Activated CD4-positive, alpha-beta T cell treated with anti-CD3 and anti-CD28 coated beads, Interleukin-2, amount 50 U/mL, for 4 hours (primary cell): Measurements from ENCODE around the gene RGS2.

Experiments
- DNase-seq, 2 experiments: peaks; one replicate each; pipeline ENCODE4 v3.0.0-alpha.2; 2020

RGS2 gene, protein sequence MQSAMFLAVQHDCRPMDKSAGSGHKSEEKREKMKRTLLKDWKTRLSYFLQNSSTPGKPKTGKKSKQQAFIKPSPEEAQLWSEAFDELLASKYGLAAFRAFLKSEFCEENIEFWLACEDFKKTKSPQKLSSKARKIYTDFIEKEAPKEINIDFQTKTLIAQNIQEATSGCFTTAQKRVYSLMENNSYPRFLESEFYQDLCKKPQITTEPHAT

DNA sequence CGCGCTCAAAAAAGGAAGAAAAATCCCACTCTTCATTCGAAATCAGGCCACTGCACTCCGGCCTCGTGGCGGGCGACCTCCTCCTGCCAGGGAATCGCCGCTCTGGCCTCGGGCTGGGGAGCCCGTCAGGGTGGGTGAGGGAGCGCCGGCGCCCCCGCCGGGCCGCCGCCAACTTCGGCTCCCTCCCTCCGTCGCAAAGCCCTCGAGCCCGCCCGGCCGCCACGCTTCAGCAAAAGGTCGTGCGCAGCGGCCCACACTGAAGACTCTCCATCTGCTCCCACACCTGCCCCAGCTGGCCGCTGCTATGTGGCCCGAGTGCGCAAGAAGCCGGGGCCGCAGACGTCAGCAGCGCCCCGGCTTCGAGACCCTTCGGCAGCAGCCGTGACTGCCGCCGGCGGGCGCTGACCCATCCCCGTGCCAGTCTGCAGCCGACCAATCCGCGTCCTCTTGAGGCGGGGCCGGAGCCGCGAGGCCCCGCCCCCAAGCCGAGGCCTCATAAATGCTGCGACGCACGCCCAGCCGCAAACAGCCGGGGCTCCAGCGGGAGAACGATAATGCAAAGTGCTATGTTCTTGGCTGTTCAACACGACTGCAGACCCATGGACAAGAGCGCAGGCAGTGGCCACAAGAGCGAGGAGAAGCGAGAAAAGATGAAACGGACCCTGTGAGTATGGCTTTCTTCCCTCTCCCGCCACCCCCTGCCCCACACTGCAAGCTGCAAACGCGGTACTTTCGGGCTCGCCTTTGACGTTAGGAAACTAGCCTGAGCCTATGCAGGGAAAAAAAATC is at the start of gene RGS2:
Gene RGS2, plus strand, starts transcription at position 522 of the 789 bp plus-strand sequence. Its CDS starts 33 bp downstream, at position 555.
- DNase-seq: peak; percentile 76 to 81

DNA sequence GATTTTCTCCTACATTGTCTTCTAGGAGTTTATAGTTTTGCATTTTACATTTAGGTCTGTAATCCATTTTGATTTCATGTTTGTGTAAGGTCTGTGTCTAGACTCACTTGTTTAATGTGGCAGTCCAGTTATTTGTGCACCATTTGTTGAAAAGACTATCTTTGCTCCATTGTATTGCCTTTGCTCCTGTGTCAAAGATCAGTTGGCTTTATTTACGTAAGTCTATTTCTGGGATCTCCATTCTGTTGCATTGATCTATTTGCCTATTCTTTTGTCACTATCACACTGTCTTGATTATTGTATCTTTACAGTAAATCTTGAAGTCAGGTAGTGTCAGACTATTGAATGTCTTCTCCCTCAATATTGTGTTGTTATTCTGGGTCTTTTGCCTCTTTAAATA is 49.7 kb upstream of the RGS2 start:
- no peak for DNase-seq

DNA sequence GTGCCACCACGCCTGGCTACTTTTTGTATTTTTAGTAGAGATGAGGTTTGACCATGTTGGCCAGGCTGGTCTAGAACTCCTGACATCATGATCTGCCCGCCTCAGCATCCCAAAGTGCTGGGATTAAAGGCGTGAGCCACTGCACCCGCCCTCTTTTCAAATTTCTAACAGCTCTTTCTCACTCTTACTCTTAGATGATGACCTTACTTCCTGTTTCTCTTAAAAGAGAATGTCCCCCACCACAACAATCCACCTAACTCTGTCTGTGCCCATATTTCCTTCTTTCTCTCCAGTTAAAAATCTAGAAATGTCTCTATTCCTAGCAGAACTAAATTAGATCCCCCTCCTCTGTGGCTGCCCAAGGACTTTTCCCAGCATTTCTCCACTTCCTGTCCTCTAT is 46.6 kb upstream of the RGS2 start:
- DNase-seq: no peak

DNA sequence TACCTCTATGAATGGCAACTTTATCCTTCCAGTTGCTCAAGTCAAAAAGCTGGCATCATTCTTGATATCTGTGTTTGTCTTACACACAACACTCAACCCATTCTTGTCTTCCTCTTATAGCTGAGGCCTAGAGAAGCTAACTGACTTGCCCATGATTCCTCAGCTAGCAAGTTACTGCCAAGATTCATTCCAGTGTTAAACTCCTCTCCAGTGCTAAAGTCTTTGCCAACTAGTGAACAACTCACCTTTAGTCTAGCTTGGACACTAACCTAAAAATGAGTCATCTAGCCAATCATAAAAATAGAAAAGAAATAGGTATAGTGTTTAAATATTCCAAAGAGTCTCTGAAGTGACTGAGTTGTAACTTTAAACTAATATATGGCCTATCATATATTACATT is 45.6 kb upstream of the RGS2 start:
- DNase-seq: no peak

DNA sequence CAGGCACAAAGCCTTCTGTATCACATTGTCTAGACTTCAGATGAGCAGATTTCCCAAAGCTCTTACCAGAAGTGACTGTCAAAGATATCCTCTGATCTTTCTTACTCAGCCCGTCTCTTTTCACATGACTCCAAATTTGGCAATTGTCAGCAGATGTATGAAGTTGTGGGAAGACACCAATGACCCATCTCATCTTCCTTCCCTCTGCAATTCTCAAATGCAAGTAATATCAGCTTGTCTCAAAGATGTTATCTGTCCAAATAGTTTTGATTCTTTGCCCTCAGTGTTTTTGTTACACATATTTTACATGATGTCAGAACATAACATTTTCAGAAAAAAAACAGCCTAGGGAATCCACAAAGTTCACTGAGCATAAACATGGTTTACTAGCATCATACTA is 45.1 kb upstream of the RGS2 start:
- no peak for DNase-seq

DNA sequence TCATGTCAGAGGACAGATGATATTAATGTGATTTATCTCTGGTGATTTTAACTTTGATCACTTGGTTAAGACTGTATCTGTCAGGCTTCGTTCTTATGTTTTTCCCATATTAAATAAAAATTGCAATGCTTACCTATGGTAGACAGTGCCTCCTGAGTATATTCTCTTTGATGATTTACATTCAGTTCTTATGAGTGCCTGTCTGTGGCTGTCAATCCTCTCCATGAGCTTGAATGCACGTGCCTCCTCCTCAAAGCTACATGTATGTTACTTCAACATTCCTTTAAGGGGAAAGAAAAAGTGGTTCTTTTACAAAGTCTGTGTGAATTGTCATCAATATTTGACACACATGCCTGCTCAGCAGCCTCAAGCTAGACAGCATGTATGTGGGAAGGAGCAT is 44.2 kb upstream of the RGS2 start:
- DNase-seq: no peak

DNA sequence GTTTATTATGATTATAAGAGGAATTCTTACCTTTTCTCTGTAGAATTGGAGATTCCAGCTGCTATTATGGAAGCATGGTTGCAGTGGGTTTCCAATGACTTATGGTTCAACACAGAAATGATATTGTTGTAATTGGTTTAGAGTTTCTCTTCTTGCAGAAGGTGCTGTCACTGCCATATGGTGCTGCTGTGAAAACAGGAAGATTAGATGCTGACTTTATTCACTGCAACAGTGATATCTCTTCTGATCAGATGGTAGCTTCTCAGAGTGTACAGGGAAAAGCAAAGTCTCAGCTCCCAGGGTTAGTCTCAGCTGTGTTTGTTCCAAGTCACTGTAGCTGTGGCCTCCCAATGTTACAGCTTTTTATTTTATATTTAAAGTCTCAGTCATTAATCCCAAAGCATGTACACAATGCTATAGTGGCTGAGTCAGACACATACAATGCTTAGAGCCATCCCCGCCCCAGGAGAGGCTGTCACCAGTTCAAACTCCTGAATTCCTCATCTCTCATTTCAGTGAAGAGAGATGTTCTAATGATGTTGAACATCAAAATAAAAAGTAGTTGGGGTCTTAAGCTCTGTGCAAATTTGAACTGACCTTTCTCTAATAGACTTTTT is 42.7 kb upstream of the RGS2 start:
- no peak for DNase-seq

DNA sequence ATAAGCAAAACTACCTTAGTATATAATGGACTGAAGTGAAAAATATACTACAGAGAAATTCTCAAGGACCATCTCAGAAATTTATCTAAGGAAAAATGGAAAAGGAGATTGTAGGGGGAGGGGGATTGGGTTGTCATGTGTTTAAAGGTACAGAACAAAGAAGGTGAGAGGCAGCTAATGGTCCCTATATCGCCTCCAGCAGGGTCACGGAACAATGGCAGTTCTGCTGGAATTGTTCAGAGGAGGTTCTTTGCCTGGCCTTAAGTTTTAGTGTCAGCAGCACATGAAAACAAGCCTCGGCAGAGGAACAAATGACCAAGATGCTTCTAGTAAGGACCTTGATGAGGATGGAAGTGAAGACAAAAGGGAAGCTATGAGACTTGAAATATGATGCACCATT is 42.0 kb upstream of the RGS2 start:
- no peak for DNase-seq

DNA sequence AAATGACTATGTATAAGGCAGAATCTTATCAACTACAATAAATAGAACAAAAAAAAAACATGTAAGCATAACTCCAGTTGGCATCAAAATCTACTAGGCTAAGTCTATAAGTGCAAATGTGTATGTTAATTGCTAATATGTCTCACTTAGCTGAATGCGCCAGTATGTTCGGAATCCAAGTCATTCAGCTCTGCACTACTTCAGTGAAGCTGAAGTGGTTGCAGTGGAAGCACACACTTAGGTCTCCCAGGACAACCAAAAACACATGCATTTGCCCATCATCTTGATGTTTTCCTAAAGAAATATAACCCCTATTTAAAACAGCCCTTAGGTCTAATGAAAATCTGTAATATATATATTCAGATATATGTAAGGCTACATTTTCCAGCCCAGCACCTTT is 41.0 kb upstream of the RGS2 start:
- no peak for DNase-seq

DNA sequence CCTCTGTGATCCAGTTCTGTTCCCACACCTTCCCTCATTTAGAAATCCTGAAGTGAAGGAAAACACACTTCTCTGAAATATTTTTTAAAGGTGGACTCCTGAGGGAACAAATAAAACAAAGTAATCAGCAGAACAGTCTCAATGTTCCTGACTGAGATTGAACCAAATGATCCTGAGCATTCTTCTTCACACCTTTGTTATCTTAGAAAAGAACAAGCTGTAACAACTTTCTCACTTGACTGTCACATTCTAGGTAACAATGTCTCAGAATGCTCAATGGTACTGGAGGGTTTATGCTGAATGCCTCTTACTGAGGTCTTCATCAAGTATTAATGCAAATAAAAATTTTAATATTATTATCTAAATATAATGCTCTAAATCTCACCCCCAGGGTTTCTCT is 40.4 kb upstream of the RGS2 start:
- no peak for DNase-seq

DNA sequence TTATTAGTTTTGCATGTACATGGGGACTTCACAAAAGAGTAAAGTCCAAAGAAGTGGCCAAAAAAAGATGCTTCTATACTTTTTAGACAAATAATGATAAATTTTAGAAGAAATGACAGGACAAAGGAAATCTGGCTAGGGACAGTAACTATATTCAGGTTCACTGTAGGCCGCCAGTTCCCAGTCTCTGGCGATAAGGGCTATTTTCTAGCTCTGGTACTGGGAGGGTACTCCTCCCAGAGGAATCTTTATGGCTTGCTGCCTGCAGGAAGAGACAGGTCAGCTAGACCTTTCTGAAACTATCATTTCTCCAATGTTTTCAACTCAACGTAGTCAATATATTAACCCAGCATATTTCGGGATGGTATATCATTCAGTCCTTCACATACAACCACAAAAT is 37.5 kb upstream of the RGS2 start:
- DNase-seq: no peak

DNA sequence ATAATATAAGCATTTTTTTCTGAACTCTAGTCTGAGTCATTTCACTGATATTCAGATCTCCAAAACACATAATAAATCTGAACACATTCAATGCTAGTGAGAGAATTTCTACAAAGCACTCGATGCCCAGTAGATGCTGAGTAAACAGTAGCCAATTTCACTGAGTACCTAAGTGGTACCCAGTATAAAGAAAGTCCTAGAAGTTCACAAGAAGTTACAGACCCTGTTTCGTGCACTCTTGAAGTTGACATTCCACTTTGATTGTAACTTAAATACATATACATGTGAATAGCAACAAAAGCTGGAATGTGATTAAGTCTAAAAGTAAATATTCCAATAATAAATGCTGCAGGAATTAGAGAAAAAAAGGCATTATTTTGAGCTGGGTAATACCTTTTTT is 33.2 kb upstream of the RGS2 start:
- DNase-seq: no peak

DNA sequence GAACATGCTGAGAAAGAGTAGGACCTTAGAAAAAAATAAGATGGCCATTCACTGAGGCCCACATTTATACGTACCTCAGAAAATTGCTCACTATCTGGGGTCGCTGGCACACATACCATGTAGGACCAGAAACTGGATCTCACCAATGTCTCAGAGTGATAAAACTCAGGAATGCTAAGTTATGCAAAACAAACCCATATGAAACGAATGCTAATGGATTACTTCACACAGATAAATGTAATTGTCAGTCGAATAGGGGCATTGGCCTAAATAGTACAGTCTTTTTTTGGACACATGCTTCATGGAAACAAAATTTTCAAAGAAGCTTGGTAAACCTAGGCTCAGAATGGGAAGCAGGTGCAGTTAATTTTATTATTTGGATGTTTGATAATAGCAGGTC is 32.6 kb upstream of the RGS2 start:
- no peak for DNase-seq

DNA sequence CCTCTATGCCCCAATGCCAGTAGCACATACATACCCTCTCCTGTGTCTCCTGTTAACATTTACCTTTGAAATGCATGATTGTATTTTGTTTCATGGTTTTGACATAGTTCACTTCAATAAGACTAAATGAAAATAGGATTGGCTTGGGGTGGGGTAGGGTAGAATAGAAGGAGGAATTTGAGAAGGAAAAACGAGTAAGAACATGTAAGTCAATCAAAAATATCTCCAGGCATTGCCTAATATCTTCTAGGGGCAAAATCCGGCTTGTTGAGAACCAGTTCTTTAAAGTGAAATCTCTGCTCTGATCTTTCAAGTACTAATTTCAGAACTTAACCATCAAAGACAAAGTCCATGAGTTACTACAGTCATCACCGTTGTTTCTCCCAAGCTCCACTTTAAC is 31.8 kb upstream of the RGS2 start:
- DNase-seq: no peak

DNA sequence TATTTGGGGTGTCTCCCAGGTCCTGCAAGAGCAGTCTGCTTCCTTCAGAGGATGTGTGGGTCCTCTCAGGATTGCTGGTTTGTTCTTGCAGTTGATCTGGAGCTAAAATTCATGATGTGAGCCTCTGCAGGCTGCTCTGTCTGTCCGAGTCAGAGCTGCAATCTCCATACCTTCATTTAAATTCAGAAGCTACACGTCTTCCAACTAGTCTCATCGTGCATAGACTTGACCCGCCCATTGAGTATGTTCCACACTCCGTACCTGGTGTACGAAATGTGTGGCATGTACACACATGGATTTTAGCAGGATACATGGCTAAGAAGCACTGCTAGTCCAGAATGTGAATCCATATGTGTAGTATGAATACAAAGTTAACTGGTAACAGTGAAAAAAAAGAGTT is 25.0 kb upstream of the RGS2 start:
- no peak for DNase-seq

DNA sequence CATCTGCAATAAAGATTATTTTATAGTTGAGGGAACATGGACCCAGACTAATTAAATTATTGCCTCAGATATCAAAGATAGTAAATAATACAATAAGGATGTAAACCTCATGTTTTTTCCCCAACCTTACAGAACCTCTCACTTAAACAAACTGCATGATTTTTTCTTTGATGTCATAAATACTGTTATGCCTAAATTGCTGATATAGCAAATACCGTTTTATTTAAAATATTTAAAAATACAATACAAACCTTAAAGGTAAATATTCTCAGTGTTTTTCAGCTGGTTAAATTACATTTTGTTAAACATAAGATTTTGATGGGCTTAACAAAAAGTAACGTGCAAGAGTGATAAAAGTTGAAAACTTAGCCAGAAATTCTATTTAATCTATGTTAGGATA is 24.4 kb upstream of the RGS2 start:
- DNase-seq: no peak

DNA sequence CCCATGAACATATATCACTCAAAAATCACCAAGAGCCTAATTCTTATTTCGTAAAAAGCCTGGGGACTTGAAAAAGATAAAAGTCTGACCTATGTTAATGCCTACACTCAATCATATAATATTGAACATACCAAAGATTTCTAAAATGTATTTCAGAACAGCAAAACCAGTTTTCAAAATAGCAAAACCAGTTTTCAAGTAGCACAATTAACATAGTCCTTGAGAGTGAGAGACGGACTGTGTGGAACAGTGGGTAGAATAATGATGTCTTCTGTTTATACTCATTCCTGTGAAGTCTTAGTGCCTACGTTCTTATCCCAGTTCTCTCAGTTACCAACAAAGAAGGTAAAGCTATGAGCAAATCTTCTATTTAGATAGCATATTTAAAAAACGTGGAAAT is 22.3 kb upstream of the RGS2 start:
- DNase-seq: no peak

DNA sequence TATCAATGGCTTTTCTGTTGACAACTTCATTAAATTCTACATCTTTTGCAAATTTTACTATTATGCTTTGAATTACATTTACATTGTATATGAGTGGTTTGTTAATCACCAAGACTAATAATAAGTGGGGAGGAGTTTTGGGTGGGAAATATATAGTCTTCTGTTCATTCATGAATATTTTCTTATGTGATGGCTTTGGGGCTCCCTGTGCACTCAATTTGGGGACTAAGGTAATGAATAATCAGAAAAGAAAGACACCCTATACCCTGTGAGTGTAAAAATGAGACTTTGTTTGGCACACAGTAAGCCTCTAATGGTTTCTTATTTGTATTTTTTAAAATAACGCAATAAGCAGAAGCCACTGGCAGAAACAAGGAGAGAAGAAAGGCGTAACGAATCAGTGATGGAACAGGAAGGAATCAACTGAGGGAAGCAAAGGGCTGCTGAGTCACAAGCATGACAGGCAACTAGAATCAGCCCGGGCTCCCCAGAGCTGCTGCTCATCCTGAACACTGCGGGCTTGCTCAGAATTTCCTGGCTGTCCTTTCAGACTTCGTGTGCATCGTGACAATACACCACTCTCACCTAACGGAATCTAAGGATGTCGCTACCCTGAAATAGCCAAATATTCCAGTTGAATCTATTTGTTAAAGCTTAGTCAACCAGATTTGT is 20.8 kb upstream of the RGS2 start:
- DNase-seq: no peak

DNA sequence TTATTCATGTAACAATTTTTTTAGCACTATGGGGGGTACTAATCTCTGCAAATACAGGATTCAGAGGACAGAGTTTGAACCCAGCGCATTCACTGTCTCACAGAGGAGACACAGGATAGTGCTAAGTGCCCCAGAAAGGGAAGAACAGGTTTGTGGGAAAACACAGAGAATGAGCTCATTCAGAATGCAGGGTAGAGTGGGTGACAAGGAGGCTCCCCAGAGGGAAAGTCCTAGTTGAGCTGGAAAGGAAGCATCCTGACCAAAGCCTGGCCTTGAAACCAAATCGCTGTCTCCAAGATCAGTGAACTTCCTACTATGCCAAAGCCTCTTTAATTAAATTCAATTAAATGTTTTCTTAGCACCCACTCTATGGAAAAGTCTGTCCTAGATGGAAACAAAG is 19.0 kb upstream of the RGS2 start:
- DNase-seq: no peak

DNA sequence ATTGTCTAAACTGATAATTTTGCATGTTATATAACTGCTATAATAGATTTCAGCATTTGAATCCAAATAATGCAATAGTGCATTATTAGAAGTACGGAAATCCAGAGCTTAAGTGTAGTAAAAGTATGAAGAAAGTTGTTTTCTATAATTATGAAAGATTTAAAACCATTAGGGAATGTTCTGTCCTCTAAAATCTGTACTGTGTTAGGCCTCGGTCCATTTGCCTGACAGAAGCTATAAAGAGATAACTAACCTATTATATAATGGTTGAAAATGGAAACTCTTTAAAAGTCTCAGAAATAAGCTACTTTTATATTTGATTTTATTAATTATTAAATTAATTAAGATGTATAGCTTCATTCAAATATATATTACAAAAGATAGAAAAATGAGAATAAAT is 16.2 kb upstream of the RGS2 start:
- DNase-seq: no peak

DNA sequence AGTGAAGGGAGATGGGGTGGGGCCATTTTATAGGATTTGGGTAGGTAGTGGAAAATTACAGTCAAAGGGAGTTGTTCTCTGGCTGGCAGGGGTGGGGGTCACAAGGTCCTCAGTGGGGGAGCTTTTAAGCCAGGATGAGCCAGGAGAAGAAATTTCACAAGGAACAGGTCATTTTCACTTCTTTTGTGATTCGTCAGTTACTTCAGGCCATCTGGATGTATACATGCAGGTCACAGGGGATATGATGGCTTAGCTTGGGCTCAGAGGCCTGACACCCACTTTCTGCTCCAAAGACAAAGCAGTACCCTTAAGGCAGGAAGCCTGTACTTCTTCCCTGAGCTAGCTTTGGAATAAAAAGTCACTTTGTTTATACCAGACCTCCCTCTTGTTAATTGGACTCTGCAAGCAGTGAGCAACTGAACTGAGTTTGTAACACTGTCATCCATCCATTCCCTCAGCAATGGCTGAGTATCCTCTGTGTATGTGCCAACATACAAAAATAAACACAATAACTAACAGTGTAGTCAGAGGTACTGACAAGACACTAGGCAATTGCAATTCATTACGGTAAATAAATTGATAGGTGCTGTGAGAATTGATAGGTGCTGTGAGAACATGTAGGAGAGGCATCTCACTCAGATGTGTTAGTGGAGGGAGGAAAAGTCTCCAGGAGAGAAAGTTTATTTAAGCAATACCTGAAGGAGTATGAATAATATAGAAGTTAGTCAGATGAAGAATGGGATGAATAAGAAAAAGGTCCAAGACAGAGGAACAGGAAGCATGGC is 14.7 kb upstream of the RGS2 start:
- no peak for DNase-seq

DNA sequence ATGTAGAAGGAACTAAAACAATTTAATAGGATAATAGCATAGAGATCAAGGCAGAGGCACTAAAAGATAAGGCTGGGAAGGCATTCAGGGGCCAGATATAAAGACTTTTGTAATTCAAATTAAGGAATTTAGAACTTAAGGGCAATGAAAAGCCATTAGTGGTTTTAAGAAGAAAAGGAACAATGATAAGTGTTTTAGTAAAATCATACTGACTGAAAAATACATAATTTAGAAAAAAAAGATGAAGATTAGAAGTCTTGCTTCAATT is 14.1 kb upstream of the RGS2 start:
- no peak for DNase-seq

DNA sequence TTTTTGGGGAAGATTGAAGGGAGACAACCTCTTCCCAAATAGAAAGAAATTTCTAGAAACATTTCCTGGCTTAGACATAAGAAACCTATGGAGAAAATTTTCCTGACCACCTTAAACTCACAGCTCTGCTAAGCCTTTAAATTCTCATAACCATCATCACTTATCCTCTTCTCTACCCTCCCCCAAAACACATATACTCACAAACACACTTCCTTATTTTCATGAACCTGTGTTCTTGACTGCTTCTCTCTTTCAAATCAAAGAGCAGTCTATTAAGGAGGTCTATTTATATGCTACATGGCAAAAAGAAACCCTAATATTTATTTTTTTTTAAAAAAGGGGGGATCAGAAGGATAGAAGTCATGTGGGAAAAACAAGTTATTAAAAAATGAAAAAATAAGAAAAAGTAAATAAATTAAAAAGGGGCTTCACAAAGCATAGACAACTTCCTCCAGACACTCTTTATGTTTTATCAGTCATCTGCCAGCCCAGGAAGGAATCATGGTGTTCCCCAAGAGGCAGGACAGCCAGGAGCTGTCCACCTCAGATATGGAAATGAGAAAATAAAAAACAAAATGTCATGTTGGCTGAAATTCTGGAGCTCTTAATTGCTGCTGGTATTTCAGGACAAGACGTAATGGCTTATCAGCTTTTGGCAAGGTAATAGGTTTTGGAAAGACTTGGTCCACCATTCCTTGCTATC is 12.8 kb upstream of the RGS2 start:
- DNase-seq: no peak
